SK-N-SH (cell line): ENCODE data around the gene RBM19. TPM values are rescaled to one million over a fixed set of nuclear protein-coding genes. Genes with fewer than 3 reads are reported as not detected.

ENCODE experiments used
- CTCF ChIA-PET: fragments of 300-600, 350-600 bp; formaldehyde crosslinking; extraction: SDS; loops from one replicate; lab custom pipeline; 2021; lab: Yijun Ruan, JAX
- POLR2A ChIA-PET: fragments of 350-600 bp; sonication (Branson Sonifier 250); formaldehyde crosslinking; extraction: SDS; loops from one replicate; lab custom pipeline; 2020; ENCODE audit warnings: antibody characterized with exemption, inconsistent platforms; lab: Yijun Ruan, JAX
- DNase-seq: peaks from one replicate; pipeline ENCODE4 v3.0.0; 2012
- H2AFZ ChIP-seq: fragments of 200-600 bp; sonication (generic); 2 replicates; pipeline ENCODE4 v1.8.1; 2016; ENCODE audit warnings: antibody characterized with exemption, mild to moderate bottlenecking, low read depth
- H3F3A ChIP-seq: fragments of 200-600 bp; sonication (generic); replicated peaks from 2 replicates; pipeline ENCODE3; 2016; ENCODE audit warnings: antibody characterized with exemption, mild to moderate bottlenecking; ENCODE audit not compliant: insufficient read depth
- H3K27ac ChIP-seq, 2 experiments: fragments of 200-500 bp in 1 of 2; fragments of 200-600 bp in 1 of 2; sonication (Bioruptor generic) in 1 of 2; sonication (generic), shearing (Covaris generic) in 1 of 2; 2 replicates each; pipeline versions ENCODE4 v1.5.1 to v1.6.1; 2014 to 2016; ENCODE audit warnings: low read depth in 2 of 2, inconsistent platforms in 1 of 2, low read length in 1 of 2, mild to moderate bottlenecking in 1 of 2, mixed read lengths in 1 of 2
- H3K27me3 ChIP-seq: fragments of 200-600 bp; sonication (generic), shearing (Covaris generic); 2 replicates; pipeline ENCODE4 v1.6.1; 2016; ENCODE audit warnings: mixed run types; ENCODE audit not compliant: insufficient read depth
- H3K36me3 ChIP-seq, 2 experiments: fragments of 200-500 bp in 1 of 2; fragments of 200-600 bp in 1 of 2; sonication (Bioruptor generic) in 1 of 2; sonication (generic) in 1 of 2; replicated peaks in 1 of 2; 2 replicates each; pipeline versions ENCODE3 to v1.5.1; 2014 to 2016; ENCODE audit warnings: low read length in 1 of 2, mild to moderate bottlenecking in 1 of 2; ENCODE audit not compliant: insufficient read depth in 2 of 2, control insufficient read depth in 1 of 2
- H3K4me1 ChIP-seq, 2 experiments: fragments of 200-500 bp in 1 of 2; fragments of 200-600 bp in 1 of 2; sonication (Bioruptor generic) in 1 of 2; sonication (generic), shearing (Covaris generic) in 1 of 2; 2 replicates each; pipeline versions ENCODE4 v1.5.1 to v1.6.1; 2014 to 2016; ENCODE audit warnings: low read depth in 1 of 2, low read length in 1 of 2, mixed run types in 1 of 2; ENCODE audit not compliant: insufficient read depth in 2 of 2, control insufficient read depth in 1 of 2
- H3K4me2 ChIP-seq: fragments of 200-600 bp; sonication (generic), shearing (Covaris generic); 2 replicates; pipeline ENCODE4 v1.6.1; 2017; ENCODE audit warnings: mixed run types
- H3K4me3 ChIP-seq, 2 experiments: fragments of 200-500 bp in 1 of 2; fragments of 200-600 bp in 1 of 2; sonication (Bioruptor generic) in 1 of 2; sonication (generic), shearing (Covaris generic) in 1 of 2; 2 replicates each; pipeline versions ENCODE4 v1.5.1 to v1.8.1; 2014 to 2016; ENCODE audit warnings: low read depth in 2 of 2, inconsistent platforms in 1 of 2, low read length in 1 of 2, mild to moderate bottlenecking in 1 of 2, mixed read lengths in 1 of 2, moderate library complexity in 1 of 2
- H3K79me2 ChIP-seq: fragments of 200-600 bp; sonication (generic); 2 replicates; pipeline ENCODE4 v1.8.1; 2017; ENCODE audit warnings: mild to moderate bottlenecking; ENCODE audit not compliant: insufficient read depth
- H3K9ac ChIP-seq: fragments of 200-600 bp; sonication (generic); 2 replicates; pipeline ENCODE4 v1.6.1; 2017; ENCODE audit warnings: mixed run types
- H3K9me2 ChIP-seq: fragments of 200-600 bp; sonication (generic); 2 replicates; pipeline ENCODE4 v1.6.1; 2017; ENCODE audit warnings: mixed run types
- H3K9me3 ChIP-seq: fragments of 200-600 bp; sonication (generic); 2 replicates; pipeline ENCODE4 v1.6.1; 2017; ENCODE audit warnings: mixed run types, mild to moderate bottlenecking, moderate library complexity
- H4K20me1 ChIP-seq: fragments of 200-600 bp; sonication (generic); 2 replicates; pipeline ENCODE4 v1.6.1; 2017; ENCODE audit warnings: mild to moderate bottlenecking, mixed run types; ENCODE audit not compliant: insufficient read depth
- CTCF ChIP-seq: fragments of 200-600 bp; sonication (generic); IDR thresholded peaks from 2 replicates; pipeline ENCODE4 v1.6.1; 2017; ENCODE audit warnings: antibody characterized with exemption, mild to moderate bottlenecking, moderate library complexity
- ELF1 ChIP-seq: IDR thresholded peaks from 2 replicates; pipeline ENCODE4 v1.4.0; 2012
- EP300 ChIP-seq, 2 experiments: IDR thresholded peaks; 2 replicates each; pipeline versions ENCODE4 v1.4.0 to v1.6.1; 2012; ENCODE audit warnings: borderline replicate concordance in 1 of 2, low read depth in 1 of 2, low read length in 1 of 2
- EZH2phosphoT487 ChIP-seq: fragments of 200-600 bp; sonication (generic); IDR thresholded peaks from 2 replicates; pipeline ENCODE4 v1.6.1; 2017; ENCODE audit warnings: low read depth, mixed run types, mild to moderate bottlenecking, antibody characterized with exemption, moderate library complexity, borderline replicate concordance
- FOSL2 ChIP-seq: IDR thresholded peaks from 2 replicates; pipeline ENCODE4 v1.4.0; 2012; ENCODE audit warnings: low read depth, mild to moderate bottlenecking, moderate library complexity, borderline replicate concordance
- FOXM1 ChIP-seq: IDR thresholded peaks from 2 replicates; pipeline ENCODE4 v1.4.0; 2012; ENCODE audit warnings: low read depth, mild to moderate bottlenecking
- IRF3 ChIP-seq: fragments of 150-350 bp; IDR thresholded peaks from 2 replicates; pipeline ENCODE4 v1.6.1; 2016; ENCODE audit warnings: mild to moderate bottlenecking, low read depth, low read length
- MEF2A ChIP-seq: IDR thresholded peaks from 2 replicates; pipeline ENCODE4 v1.4.0; 2012; ENCODE audit warnings: low read depth, borderline replicate concordance
- PBX3 ChIP-seq: IDR thresholded peaks from 2 replicates; pipeline ENCODE4; 2012
- POLR2AphosphoS5 ChIP-seq: IDR thresholded peaks from 2 replicates; pipeline ENCODE4 v1.6.1; 2012; ENCODE audit warnings: low read depth, low read length
- RAD21 ChIP-seq: IDR thresholded peaks from 2 replicates; pipeline ENCODE4 v1.6.1; 2012; ENCODE audit warnings: mild to moderate bottlenecking, low read length
- REST ChIP-seq: IDR thresholded peaks from 2 replicates; pipeline ENCODE4 v1.6.1; 2012; ENCODE audit warnings: mild to moderate bottlenecking, low read depth, low read length, moderate library complexity
- RXRA ChIP-seq: IDR thresholded peaks from 2 replicates; pipeline ENCODE4 v1.4.0; 2012; ENCODE audit warnings: low read depth, mild to moderate bottlenecking, borderline replicate concordance
- TEAD4 ChIP-seq: IDR thresholded peaks from 2 replicates; pipeline ENCODE4 v1.4.0; 2012; ENCODE audit warnings: mild to moderate bottlenecking, borderline replicate concordance; ENCODE audit not compliant: insufficient read depth
- USF2 ChIP-seq: fragments of 150-350 bp; IDR thresholded peaks from 2 replicates; pipeline ENCODE4 v1.6.1; 2017; ENCODE audit warnings: antibody characterized with exemption, low read length, low read depth, borderline replicate concordance
- WGBS: methylation state at CpG from one replicate; pipeline ENCODE4 v1.1.6; 2017; ENCODE audit warnings: low lambda C conversion rate; 5-methylcytosine and 5-hydroxymethylcytosine counted together
- polyA plus RNA-seq, 3 experiments: library from polyadenylated mRNA; depleted of rRNA; stranded (reverse); fragments of >200 nt; gene quantifications; 2 replicates each; pipeline ENCODE4 v1.2.3, GENCODE V29; 2012

The RBM19 gene
- polyA plus RNA-seq, 1 of the 3 experiments (the other 2 are of a cell fraction): 16.6 TPM

- no peaks in the 10 kb centered on the region; a peak in 1 of 4 replicates for H3K4me1 ChIP-seq
- H4K20me1 ChIP-seq: no peaks in the 10 kb centered on the region
- no peaks in the 10 kb centered on the region for H3K9me2 ChIP-seq
- no peak overlapping the region for H2AFZ ChIP-seq
- CTCF ChIA-PET: interaction anchor here (0.7 kb wide), 1 partner anchor 16 kb away, joined by 3 read pairs; no protein-coding TSS in a partner anchor
- H3K36me3 ChIP-seq: no peaks in the 10 kb centered on the region
- no peak overlapping the region for H3K9ac ChIP-seq
- 69% methylated on average over 6 of the region's 17 CpGs for WGBS
- no peak overlapping the region for H3K4me3 ChIP-seq
- H3F3A ChIP-seq: no peaks in the 10 kb centered on the region
- POLR2A ChIA-PET: no interaction called here
- H3K9me3 ChIP-seq: 0 out of 2 replicates have a peak, but pooled peaks cover 4% of the 10 kb centered on the region
- H3K27me3 ChIP-seq: no peaks in the 10 kb centered on the region
- H3K79me2 ChIP-seq: no peaks in the 10 kb centered on the region
- TF ChIP-seq EZH2phosphoT487 (no peak), CTCF (no peak), RAD21 (no peak), FOXM1 (no peak), PBX3 (no peak), ELF1 (no peak), USF2 (no peak), IRF3 (no peak), FOSL2 (no peak), EP300 (IDR thresholded peaks at IDR 0.05; ENCODE audit: borderline replicate concordance in 1 of 2, low read depth in 1 of 2, low read length in 1 of 2) (no peak)
- H3K4me2 ChIP-seq: no peak overlapping the region
- no peak for DNase-seq
- H3K27ac ChIP-seq: no peak overlapping the region
Measured at GRCh38 chr12:113802000-113802749, 163.9 kb downstream of the RBM19 start.

GRCh38 chr12:113800201-113800600 lies 165.9 kb downstream of the RBM19 start:
- Histone ChIP-seq H3K9ac (no peak overlapping the region), H3K27me3 (no peaks in the 10 kb centered on the region), H3F3A (no peaks in the 10 kb centered on the region), H3K4me2 (no peak overlapping the region), H3K9me2 (no peaks in the 10 kb centered on the region), H3K79me2 (no peaks in the 10 kb centered on the region), H3K36me3 (no peaks in the 10 kb centered on the region), H2AFZ (no peak overlapping the region), H4K20me1 (no peaks in the 10 kb centered on the region), H3K4me1 (no peaks in the 10 kb centered on the region; a peak in 1 of 4 replicates), H3K27ac (no peak overlapping the region), H3K4me3 (no peak overlapping the region), H3K9me3 (no peaks in the 10 kb centered on the region)
- ChIA-PET POLR2A (no interaction called here), CTCF (no interaction called here)
- 89% methylated on average over 7 of the region's 12 CpGs for whole genome bisulfite sequencing
- no peak for DNase-seq
- TF ChIP-seq POLR2AphosphoS5 (no peak), TEAD4 (no peak), MEF2A (no peak), FOSL2 (no peak), REST (no peak), IRF3 (no peak), EP300 (IDR thresholded peaks at IDR 0.05; ENCODE audit: borderline replicate concordance in 1 of 2, low read depth in 1 of 2, low read length in 1 of 2) (no peak), RXRA (no peak)
